Umbilical cord (tissue), 2 donors: ENCODE data around the gene TECPR2. TPM values are rescaled to one million over a fixed set of nuclear protein-coding genes. Genes with fewer than 3 reads are reported as not detected.
A peak's percentile ranks its signal among the peaks of the same experiment; 100 is the strongest.

ENCODE experiments used
- DNase-seq: peaks from one replicate; pipeline ENCODE4 v3.0.0-alpha.2; 2015; ENCODE audit warnings: low spot score
- total RNA-seq: library from RNA; depleted of rRNA; stranded (reverse); fragments of >200 nt; gene quantifications from one replicate; pipeline ENCODE4 v1.2.3, GENCODE V29; 2014; ENCODE audit warnings: low replicate concordance; ENCODE audit not compliant: insufficient read depth

The TECPR2 gene
- total RNA-seq, 1 donor from 2014 or later: 7.2 TPM

DNA sequence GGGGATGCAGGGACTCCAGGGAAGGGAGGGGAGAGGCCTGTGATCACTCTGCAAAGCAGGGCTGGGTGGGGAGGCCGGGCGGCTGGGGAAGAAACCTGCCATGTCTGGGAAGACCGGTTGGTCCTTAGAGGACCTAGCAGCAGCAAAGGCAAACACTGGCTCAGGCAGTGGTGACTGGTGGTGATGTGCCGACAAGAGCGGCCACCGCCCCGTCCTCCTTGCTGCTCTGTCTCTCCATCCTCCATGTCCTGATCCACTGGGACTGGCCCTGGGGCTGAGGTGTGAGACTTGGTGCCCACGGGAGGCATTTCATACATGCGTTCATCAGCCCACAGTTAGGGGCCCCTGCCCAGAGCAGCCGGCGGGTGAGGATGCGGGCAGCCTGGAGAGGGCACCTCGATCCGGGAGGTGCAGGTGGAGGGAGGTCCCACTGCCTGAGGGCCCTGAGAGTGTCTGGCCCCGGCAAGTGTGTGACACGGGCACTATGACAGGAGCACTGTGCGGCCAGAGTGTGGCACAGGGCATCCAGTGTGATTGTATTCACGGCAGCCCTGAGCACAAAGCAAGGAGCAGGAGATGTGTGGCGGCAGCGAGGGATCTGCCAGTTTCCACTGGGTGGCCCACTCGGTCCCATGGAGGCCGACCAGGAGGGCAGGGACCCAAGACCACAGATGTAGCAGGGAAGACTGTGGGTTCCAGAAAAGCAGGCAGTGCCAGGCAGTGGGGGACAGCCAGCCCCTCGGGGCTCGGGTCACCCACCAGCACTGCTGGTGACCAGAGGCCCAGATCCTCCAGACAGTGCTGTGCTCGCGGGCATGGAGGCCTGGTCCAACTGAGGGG is 133.0 kb downstream of the TECPR2 start:
- DNase-seq: no peak

DNA sequence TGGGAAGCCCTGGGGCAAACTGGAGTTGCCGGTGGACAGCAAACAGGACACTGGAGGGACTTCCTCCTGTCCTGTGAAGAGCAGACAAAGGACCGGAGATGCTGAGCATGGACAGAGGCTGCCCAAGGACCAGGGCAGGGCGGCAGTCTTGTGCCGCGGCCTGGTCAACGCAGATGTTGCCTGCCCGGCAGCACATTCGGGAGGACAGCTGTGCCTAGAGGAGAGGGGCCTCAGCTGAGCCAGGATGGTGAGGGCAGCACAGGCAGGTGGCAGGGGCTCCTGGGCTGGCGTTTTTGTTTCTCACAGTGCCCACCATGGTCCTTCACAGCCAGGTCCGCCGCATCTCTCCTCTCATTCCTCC is 133.6 kb downstream of the TECPR2 start:
- no peak for DNase-seq

DNA sequence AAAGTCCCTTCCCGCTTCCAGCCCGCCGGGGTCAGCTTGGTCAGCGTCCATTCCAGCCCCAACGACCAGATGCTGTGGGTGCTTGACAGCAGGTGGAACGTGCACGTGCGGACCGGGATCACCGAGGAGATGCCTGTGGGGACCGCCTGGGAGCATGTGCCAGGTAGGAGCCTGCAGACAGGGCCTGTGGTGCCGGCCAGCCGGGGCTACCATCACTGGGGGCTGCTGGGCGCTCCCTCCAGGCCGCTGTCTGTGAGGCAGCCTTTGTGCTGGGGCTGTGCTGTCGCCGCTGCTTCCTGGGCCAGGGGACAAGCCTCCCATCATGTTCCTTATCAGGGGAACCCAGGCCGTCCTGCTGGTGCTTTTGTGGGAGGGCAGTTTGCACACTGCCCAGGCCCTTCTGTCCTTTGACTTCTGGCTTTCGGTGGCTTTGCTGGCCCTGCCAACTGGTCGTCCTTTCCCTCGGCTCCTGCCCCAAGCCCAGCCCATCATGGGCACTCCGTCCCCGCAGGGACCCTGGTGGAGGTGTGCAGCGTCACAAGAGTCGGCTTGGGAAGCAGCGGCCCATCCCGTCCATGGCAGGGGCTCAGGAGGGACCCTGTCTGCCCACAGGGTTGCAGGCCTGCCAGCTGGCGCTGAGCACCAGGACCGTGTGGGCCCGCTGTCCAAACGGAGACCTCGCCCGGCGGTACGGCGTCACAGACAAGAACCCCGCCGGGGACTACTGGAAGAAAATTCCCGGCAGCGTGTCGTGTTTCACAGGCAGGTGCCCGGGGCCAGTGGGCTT is 134.4 kb downstream of the TECPR2 start:
- no peak for DNase-seq

DNA sequence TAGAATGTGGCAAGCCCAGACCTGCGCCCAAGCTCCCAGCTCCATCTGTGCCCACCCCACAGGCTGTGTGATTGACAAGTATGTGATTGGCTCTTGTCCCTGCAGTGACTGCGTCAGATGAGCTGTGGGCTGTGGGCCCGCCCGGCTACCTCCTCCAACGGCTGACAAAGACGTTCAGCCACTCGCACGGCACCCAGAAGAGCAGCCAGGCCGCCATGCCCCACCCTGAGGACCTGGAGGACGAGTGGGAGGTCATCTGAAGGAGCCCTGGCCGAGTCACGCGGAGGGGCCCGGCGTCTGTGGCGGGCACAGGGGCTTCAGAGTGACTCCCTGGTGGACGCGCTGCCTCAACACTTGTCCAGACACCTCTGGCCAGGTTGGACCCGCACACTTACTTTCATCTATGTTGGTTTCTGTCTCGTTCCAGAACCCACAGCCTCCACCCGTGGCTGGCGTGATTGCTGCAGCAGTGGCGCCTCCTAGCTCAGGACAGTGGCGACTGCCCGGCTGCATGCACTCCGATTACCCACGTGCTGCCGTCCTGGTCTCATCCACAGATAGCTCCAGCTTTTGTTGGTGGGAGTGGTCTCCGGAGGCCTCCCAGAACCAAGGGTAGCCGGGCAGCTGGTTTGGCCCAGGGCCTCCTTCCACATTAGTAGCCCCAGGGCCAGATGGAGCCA is 135.4 kb downstream of the TECPR2 start:
- DNase-seq: no peak

DNA sequence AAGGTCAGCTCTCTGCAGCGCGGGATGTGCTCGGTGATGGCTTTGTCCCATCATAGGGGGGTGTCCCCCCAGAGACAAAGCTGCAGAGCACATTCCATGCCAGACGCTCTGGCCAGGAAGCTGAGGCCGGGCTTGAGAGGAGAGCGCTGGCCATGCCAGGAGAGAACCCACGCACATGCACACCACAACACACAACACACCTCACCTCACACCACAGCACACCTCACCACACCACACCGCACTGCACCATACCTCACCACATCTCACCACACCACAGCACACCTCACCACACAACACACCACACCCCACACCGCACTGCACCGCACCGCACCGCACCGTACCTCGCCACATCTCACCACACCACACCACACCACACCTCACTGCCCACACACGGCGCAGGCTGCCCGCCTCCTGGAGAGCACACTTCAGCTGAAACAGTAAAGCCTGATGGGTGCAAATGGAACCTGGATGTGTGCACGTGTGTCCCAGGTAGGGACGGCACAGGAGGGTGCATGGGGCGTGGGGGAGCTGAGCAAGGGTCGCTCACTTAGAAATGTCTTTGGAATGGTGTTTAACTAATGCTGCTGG is 136.0 kb downstream of the TECPR2 start:
- DNase-seq: no peak

DNA sequence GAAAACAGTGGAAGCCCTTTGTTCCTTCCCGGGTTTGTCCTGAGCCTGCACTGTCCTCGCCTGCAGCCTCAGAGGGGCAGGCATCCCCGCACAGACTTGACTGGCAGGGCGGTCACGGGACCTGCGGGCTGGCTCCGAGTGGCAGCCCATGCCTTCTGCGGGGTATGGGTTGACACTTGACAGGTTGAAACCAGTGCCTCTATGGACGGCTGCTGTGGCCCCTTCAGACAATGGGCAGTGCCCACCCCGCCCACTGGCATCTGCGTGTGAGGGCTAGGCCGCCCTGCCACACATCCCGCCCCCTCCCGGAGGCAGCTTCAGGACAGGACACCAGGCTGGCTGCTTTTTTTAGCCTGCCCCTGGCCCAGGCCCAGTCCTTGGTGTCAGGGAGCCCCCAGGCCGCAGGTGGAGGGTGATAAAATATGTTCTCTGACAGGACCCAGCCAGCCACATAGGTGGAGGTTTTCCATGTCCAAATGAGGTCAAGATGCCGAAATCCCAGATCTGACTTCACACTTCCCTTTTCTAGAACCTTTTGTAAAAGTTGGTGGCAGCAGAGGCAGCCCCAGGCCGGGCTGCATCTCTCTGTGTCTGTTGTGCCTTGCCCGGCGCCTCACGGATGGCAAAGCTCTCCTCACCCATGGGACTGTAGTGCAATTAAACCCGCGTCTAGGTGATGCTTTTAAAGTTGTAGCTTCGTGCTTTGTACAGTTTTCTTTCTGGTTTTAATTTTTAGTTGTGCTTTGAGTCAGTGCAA is 136.8 kb downstream of the TECPR2 start:
- no peak for DNase-seq

DNA sequence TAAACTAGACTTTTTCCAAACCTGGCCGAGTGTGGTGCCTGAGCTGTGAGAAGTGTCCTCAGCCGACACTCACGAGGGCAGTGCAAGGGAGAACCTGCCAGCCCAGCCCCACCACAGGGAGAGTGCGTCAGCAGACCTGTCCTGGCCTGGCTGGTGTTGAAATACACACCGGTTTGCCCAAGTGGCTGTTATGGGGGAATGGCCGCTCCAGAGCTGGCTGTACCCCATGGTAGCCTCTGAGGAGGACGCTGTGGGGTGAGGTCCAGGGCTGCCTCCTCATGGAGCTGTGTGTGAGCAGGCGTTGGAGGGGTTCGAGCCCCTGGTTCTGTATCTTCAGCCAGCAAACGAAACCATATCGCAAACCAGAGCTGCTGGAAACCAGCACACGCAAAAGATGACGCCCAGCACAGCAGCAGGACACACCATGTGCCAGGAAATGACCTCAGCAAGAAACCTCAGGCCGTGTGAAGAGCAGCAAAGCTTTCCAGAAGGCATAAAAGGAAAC is 137.5 kb downstream of the TECPR2 start:
- DNase-seq: peak; percentile 38

DNA sequence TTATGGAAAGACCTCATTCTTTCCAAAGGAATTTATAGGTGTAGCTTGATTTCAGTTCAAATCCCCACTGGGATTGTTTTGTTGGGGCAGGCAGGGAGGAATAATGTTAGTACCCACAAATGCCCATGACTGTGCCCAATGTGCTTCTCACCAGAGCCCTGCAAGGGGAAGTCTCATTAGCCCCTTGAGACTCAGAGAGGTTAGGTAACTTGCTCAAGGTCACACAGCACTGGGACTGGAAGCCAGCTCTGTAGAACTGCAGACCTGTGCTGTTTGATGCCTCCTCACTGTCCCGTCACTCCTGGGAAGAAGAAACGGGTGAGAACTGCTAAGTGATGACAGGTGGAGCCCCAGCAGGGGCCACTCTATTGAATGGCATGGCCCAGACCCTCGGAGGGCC is 138.0 kb downstream of the TECPR2 start:
- DNase-seq: no peak

DNA sequence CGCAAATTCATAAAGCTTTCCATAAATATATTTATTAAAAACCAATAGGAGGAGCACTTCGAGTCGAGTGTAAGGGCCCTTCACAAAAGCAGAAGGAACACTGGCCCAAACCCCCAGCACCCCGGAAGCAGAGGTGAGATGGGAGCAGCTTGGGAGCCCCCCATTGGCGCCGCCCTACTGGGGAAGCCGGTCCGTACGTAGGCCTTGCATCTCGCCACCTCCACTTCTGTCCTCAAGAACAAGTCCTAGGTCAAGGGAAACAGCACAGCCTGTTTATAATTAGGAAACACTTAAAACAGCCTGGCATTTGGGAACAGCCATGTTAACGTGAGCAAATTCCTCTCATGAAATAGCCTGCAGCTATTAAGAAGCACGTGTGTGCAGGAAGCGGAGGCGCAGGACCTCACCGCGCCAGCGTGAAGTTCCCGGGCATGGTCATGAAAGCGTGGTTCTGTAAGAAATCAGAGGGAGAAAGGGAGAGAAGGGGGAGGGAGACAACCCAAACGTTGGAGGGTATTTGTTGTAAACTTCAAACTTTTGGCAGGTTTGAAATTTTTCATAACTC is 139.1 kb downstream of the TECPR2 start:
- no peak for DNase-seq

DNA sequence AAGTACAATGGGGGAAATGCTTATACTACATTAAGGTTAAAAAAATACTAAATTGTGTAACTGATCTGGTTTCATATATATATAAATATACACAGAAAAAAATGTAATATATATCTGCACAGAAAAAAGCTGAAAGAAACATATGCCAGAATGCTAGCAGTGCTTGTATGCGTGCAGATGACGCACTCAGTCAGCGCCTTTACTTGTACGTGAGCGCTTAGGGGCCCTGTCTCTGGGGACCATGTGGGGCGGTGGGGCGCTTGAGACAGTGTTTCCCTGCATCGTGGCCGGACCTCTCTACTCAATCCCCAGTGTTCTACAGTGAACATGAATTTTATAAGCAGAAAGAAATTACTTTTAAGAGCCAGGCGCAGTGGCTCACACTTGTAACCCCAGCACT is 139.8 kb downstream of the TECPR2 start:
- no peak for DNase-seq

DNA sequence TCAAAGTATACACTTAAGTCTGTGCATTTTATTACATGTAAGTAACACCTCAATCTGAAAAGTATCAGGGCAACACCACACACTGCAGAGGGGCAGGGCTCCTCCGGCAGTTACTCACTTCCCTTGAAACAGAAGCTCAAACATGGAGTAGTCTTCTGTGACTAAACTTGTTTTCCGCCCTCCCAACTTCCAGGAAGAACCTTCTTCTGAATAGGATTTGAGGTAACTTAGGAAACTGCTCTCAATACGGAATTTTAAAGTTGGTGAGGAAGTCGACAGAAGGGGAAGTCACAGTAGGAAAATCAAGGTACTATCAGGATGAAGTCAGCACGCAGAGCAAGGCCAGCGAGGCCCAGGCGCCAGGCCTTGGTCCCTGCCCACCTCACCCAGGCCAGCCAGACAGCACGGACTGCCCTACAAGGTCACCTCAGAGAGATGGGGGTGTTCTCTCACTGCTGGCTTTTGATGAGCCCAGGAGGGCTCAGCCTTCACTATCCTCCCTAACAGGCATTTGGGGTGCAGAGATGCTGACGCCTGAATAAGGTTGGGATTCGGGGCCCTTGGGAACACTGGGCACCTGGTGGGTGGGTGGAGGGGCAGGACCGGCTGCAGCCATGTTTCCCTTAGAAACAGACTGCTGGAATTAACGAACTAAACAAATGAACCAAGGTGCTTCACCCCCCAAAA is 141.0 kb downstream of the TECPR2 start:
- no peak for DNase-seq

DNA sequence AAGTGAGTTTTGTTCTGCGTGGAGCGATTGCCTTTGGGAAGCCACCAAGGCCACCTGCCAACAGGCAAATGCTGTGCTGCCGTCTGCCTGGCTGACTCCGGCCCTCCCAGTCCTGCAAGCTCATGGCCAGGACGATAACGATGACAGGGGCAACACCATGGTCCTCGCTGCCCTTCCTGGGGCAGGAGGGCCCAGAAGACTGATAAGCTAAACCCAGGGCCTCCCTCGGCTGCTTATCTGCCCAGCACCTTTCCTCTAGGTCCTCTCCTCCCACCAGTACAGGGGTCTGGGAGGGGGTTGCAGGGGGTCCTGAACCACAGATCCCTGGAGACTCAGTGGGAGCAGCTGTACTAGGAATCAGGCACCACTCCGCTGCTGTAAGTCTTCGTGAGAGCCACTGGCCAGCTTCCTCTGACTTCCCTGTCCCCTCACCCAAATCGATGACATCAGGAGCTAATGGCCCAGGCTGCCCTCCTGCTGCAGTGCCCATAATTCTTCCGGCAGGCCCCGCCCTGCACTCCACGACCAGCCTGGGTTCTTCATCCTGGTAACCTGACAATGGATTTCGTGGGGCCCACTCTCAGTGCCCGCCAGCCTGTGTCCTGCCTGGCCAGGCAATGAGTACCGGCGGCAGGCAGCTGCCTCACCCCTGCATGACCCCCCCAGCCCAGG is 141.7 kb downstream of the TECPR2 start:
- no peak for DNase-seq

DNA sequence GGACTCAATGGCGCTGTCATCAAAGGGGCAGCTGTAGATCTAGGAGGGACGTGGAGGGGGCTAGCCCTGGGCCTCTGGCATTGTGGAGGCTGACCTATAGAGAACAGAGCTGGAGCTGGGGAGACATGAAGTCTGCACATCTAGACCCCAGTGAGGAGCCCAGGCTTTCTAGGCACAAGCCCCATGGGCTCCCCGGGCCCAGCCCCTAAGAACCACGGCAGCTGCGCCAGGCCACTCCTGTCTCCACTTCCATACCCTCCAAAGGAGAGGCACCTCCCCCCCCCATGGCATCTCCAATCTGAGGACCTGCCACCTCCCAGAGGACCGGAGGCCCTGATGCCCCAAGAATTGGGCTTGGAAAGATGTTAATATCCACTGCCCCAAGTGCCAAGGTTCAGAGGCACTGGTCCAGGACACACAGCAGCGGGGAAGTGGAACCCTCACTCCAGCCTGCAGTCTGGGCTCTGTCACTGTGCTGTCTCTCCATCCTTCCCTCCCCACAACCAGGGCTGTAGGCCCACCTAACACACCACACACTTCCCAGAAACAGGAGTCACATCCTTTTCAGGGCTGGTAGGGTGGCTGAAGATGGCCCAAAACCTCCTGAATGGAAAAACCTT is 142.4 kb downstream of the TECPR2 start:
- no peak for DNase-seq

DNA sequence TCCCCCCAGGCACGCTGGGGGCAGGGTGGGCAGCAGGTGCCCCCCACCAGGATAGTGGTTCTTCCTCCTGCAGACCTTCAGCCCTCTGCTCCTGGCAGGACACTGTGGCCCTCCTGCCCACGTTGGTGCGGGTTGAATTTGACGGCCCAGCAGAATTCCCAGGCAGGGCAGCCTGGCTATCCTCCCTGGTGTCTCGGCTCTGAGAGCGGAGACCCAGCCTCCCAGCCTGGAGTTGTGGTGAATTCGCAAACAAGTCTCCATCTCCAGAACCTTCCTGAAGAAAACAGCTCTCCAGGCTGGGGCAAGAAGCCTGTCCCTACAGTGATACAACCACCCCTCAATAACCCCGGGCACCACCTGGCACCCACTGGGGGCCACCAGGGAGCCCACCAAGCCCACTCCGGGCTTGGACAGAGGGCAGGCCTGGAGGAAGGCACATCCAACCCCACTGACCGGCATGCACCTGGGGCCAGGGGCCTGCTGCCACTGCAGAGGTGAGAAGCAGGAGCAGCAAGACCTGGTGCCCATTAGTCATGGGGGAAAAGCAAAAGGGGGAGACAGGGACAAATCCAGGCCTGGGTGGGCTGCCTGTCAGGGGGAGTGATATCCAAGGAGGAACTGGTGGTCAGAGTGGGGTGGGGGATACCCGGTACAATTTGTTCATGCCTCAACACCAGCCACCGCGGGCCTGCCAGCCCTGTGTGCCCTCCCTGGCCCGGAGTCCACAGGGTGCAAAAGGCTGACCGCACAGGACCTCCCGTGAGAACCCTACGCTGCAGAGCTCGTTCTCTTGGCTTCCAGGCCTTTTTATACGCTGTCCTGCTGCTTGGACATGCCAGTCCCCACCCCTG is 143.3 kb downstream of the TECPR2 start:
- DNase-seq: no peak

DNA sequence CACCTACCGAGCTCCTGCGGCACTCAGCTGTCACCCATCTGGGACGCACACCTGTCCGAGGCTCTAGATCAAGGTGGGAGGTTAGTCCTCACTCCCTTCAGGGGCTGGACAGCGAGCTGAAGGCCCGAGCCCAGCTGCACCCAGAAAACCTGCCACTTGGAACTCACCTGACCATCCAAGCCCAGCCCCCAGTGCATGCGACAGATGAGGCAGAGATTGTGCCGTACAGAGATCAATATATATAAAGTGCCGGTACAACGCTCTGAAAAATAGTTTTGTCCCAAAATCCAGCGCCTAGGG is 143.8 kb downstream of the TECPR2 start:
- DNase-seq: no peak

DNA sequence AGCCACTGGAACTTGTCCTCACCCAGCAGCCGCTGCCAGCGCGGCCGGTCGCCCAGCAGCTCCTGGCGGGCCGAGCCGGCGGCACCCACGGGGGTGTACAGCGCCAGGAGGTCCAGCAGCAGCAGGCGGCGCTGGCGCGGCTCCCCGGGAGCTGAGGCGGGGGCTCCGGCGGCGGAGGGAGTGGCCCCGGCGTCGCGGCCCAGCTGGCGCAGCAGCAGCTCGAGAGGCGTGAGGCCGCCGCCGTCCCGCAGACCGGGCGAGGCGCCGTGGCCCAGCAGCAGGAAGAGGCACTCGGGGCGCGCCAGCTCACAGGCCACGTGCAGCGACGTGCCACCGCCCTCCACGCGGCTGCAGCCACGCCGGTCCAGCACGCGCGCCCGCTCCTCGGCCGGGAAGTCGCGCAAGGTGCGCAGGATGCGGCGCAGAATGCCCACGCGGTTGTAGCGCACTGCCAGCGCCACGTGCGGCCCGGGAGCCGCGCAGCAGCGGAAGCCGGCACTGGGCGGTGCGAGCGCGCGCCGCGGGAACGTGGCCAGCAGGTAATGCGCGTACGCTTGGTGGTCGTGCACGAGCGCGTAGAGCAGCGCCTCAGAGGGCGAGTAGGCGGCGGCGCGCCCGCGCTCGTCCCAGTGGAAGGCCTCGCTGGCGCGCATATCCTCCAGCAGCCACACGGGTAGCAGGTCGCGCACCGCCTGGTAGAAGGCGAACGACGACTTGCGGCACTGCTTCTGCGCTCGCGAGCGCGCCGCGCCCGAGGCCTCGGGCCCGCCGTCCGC is 144.5 kb downstream of the TECPR2 start:
- DNase-seq: no peak

DNA sequence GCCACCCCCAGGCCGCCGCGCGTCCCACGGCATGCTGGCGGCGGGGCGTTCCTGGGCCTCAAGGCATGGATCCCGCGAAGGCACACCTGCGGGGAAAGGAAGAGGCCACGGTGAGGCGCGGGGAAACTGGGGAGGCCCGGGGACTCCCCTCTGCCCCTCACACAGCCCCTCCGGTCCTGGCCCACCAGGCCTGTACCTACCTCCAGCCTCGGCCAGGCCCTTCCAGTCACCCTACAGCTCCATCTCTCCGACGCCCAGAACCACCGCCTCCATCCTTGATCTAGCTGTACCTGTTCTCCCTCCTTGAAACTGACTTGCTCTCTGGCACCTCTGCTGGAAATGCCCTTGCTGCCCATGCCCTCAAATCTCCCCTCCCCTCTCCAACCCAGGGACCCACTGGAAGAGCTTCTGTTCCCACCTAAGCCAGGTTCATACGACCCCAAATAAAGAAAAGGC is 145.1 kb downstream of the TECPR2 start:
- no peak for DNase-seq

DNA sequence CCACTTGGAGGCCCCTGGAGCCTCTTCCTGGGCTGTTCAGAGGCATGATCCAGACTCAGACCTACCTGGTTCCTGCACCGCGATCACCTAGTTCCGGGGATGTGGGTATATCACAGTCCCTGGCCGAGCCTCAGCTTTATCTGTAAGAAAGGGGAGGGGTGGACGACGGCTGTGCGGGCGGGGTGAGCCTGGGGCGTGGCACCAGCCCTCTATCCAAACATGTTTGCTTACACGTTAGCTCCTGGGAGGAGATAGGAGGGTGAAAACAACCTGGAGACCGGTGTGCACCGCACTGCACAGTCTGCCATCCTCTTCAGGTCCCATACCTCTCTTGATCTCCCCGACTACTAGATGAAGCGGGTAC is 145.7 kb downstream of the TECPR2 start:
- DNase-seq: no peak
